ENCODE data around the gene SERPINA4. TPM values are rescaled to one million over a fixed set of nuclear protein-coding genes. Genes with fewer than 3 reads are reported as not detected.
"Not testable (repeated sequence)": the region's sequence is repeated elsewhere in the genome, so short reads cannot be mapped to it uniquely, and the experiment has no call there.

The SERPINA4 gene
- total RNA-seq, 1 donor from 2014 or later = not detected

DNA sequence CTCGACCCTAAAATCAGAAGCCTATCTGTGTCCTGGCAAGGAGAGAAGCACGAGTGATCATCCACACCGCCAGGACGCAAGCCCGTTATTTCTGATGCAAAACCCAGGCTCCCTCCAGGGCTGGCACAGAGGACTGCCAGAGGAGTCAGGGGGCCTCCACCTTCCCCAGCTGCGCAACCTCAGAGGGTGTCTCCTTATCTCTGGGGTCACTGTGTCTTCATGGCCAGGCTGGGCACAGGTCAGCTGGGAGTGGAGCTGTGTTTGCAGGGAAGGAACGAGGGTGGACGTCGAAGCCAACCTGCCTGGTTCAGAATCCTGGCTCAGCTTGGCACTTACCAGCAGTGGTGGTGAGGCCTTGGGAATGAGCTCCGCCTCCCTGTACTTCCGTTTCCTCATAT lies 38.9 kb downstream of the SERPINA4 start:
- TF ChIP-seq, protein P1, sequence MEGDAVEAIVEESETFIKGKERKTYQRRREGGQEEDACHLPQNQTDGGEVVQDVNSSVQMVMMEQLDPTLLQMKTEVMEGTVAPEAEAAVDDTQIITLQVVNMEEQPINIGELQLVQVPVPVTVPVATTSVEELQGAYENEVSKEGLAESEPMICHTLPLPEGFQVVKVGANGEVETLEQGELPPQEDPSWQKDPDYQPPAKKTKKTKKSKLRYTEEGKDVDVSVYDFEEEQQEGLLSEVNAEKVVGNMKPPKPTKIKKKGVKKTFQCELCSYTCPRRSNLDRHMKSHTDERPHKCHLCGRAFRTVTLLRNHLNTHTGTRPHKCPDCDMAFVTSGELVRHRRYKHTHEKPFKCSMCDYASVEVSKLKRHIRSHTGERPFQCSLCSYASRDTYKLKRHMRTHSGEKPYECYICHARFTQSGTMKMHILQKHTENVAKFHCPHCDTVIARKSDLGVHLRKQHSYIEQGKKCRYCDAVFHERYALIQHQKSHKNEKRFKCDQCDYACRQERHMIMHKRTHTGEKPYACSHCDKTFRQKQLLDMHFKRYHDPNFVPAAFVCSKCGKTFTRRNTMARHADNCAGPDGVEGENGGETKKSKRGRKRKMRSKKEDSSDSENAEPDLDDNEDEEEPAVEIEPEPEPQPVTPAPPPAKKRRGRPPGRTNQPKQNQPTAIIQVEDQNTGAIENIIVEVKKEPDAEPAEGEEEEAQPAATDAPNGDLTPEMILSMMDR (IDR thresholded peaks at IDR 0.05) = no peak
- no peaks in the 10 kb centered on the region for H3K36me3 Mint-ChIP-seq (ENCODE audit: unreplicated experiment)
- peak overlapping the region; percentile 91 for H3K27ac Mint-ChIP-seq (ENCODE audit: unreplicated experiment)
- DNase-seq (ENCODE audit: extremely low spot score, unreplicated experiment) = no peak
- H3K9me3 Mint-ChIP-seq (ENCODE audit: unreplicated experiment) = no peaks in the 10 kb centered on the region
- peaks cover 34% of the 10 kb centered on the region for H3K4me1 Mint-ChIP-seq (ENCODE audit: unreplicated experiment)
- no peaks in the 10 kb centered on the region for H3K27me3 Mint-ChIP-seq (ENCODE audit: unreplicated experiment)
- H3K4me3 Mint-ChIP-seq (ENCODE audit: unreplicated experiment) = no peak overlapping the region

DNA sequence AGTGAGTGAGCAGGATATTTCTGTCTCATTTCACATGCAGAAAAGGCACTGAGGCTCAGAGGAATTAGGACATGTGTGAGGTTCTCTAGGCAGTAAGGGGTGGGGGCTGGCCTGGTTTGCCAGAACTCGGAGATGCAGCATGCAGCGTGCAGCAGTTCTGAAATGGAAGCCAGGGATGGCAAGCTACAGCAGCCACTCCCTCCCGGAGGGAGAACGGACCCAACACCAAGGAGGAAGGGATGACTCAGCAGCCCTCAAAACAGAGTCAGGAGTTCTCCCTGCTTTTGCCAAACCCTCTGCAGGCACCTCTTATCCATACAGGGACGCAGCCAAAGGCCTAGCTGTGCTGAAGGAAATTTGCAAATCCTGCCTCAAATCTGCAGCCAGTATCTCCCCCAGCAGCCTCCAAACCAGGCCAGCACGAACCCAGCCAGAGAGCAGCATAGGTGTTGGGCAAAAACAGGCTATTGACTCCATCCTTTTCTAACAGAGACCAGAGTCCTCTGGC lies 40.7 kb downstream of the SERPINA4 start:
- Mint-ChIP-seq H3K36me3 (ENCODE audit: unreplicated experiment) (no peaks in the 10 kb centered on the region), H3K27me3 (ENCODE audit: unreplicated experiment) (no peaks in the 10 kb centered on the region), H3K4me1 (ENCODE audit: unreplicated experiment) (peaks cover 34% of the 10 kb centered on the region), H3K4me3 (ENCODE audit: unreplicated experiment) (no peak overlapping the region), H3K9me3 (ENCODE audit: unreplicated experiment) (no peaks in the 10 kb centered on the region), H3K27ac (ENCODE audit: unreplicated experiment) (peak overlapping the region; percentile 91)
- TF ChIP-seq, protein P1 (IDR thresholded peaks at IDR 0.05) = no peak
- DNase-seq (ENCODE audit: extremely low spot score, unreplicated experiment) = no peak

DNA sequence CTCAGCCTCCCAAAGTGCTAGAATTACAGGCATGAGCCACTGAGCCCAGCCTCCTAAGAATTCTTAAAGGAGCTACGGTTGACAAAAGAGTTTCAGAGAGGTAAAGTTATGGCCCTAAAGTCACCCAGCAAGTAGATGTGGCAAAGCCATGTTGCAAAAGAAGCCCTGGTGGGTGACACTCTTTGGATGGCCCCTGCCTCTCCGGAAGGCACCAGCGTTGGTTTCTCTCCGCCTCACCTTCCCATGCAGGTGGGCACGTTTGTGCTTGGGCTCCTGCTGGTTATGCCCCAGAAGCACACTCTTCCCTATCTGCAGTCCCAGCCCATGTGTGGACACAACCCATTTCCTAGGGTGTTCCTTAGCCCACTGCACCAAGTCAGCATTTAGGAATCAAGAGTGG lies 41.5 kb downstream of the SERPINA4 start:
- Mint-ChIP-seq H3K9me3 (ENCODE audit: unreplicated experiment) (peaks cover 2% of the 10 kb centered on the region), H3K27me3 (ENCODE audit: unreplicated experiment) (no peaks in the 10 kb centered on the region), H3K36me3 (ENCODE audit: unreplicated experiment) (no peaks in the 10 kb centered on the region), H3K27ac (ENCODE audit: unreplicated experiment) (no peak overlapping the region), H3K4me1 (ENCODE audit: unreplicated experiment) (peaks cover 34% of the 10 kb centered on the region), H3K4me3 (ENCODE audit: unreplicated experiment) (no peak overlapping the region)
- DNase-seq (ENCODE audit: extremely low spot score, unreplicated experiment) = no peak
- TF ChIP-seq, protein P1 (IDR thresholded peaks at IDR 0.05) = no peak

DNA sequence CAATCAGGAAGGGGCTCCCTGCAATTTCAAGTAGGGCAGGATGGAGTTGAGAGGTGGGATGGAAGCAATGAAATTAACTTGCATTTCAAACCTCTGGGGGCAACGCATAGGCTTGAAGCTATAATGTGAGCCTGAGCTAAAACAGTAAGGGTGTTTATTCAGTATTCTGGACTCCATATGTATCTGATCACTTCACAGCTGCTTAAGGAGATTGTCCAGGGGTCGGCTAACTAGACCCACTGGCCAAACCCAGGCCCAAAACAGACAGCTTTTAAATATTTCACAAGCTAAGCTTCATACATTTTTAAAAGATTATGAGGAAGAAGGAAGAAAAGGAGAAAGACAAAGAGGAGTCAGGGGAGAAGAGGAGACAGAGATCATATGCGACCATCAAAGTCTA lies 44.1 kb downstream of the SERPINA4 start:
- no peak for DNase-seq (ENCODE audit: extremely low spot score, unreplicated experiment)
- TF ChIP-seq, protein P1 (IDR thresholded peaks at IDR 0.05) = no peak
- Mint-ChIP-seq H3K9me3 (ENCODE audit: unreplicated experiment) (peaks cover 10% of the 10 kb centered on the region), H3K27me3 (ENCODE audit: unreplicated experiment) (no peaks in the 10 kb centered on the region), H3K4me3 (ENCODE audit: unreplicated experiment) (no peak overlapping the region), H3K36me3 (ENCODE audit: unreplicated experiment) (no peaks in the 10 kb centered on the region), H3K4me1 (ENCODE audit: unreplicated experiment) (peaks cover 19% of the 10 kb centered on the region), H3K27ac (ENCODE audit: unreplicated experiment) (no peak overlapping the region)

DNA sequence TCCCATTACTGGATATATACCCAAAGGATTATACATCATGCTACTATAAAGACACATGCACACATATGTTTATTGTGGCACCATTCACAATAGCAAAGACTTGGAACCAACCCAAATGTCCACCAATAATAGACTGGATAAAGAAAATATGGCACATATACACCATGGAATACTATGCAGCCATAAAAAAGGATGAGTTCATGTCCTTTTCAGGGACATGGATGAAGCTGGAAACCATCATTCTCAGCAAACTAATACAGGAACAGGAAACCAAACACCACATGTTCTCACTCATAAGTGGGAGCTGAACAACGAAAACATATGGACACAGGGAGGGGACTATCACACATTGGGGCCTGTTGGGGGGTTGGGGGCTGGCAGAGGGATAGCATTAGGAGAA lies 47.7 kb downstream of the SERPINA4 start:
- H3K27ac Mint-ChIP-seq (ENCODE audit: unreplicated experiment); H3K27me3 Mint-ChIP-seq (ENCODE audit: unreplicated experiment): not testable (repeated sequence)

DNA sequence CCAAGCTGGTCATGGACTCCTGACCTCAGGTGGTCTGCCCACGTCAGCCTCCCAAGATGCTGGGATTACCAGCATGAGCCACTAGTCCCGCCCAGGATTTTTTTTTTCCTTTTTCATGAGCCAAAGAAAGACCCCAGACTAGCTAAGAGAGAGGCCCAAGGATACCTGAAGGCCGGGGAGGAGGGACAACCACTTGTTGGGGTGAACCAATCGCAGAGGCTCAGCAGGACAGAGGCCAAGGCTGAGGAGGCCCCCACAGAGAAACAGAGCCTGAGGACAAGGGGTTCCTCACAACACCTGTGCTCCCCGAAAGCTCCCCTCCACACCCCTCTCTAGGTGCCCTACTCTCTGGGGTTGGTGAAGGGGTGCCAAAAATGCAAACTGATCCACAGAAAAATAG lies 49.9 kb downstream of the SERPINA4 start:
- no peaks in the 10 kb centered on the region for H3K36me3 Mint-ChIP-seq (ENCODE audit: unreplicated experiment)
- H3K27ac Mint-ChIP-seq (ENCODE audit: unreplicated experiment) = no peak overlapping the region
- TF ChIP-seq, protein P1 (IDR thresholded peaks at IDR 0.05) = no peak
- no peak overlapping the region for H3K4me3 Mint-ChIP-seq (ENCODE audit: unreplicated experiment)
- no peak for DNase-seq (ENCODE audit: extremely low spot score, unreplicated experiment)
- peaks cover 13% of the 10 kb centered on the region for H3K4me1 Mint-ChIP-seq (ENCODE audit: unreplicated experiment)
- H3K9me3 Mint-ChIP-seq (ENCODE audit: unreplicated experiment) = peaks cover 10% of the 10 kb centered on the region
- no peaks in the 10 kb centered on the region for H3K27me3 Mint-ChIP-seq (ENCODE audit: unreplicated experiment)

More for the DNA sequence above, 47.7 kb downstream of the SERPINA4 start:
- not testable (repeated sequence) for H3K9me3 Mint-ChIP-seq (ENCODE audit: unreplicated experiment); H3K4me3 Mint-ChIP-seq (ENCODE audit: unreplicated experiment); H3K36me3 Mint-ChIP-seq (ENCODE audit: unreplicated experiment); DNase-seq (ENCODE audit: extremely low spot score, unreplicated experiment)
- peaks cover 13% of the 10 kb centered on the region for H3K4me1 Mint-ChIP-seq (ENCODE audit: unreplicated experiment)

All from osteocyte (in vitro differentiated cells).